ENCODE measurements around the gene CEP250. TPM values are rescaled to one million over a fixed set of nuclear protein-coding genes. Genes with fewer than 3 reads are reported as not detected.

Gene CEP250
- total RNA-seq, 1 experiment from 2014 or later = 52.5 TPM

GRCh38 chr20:35436177-35436573, 19.2 kb upstream of the CEP250 start:
- CTCF ChIA-PET = no interaction called here
- no peak overlapping the region for H3K9ac ChIP-seq (ENCODE audit: low read length)
- H3K4me2 ChIP-seq (ENCODE audit: low read length) = no peak overlapping the region
- H2AFZ ChIP-seq (ENCODE audit: low read length) = no peak overlapping the region
- ATAC-seq = no peak
- H3K9me3 ChIP-seq (ENCODE audit: low read length) = no peaks in the 10 kb centered on the region
- H3K27ac ChIP-seq (ENCODE audit: low read length) = no peak overlapping the region
- no peaks in the 10 kb centered on the region for H3K79me2 ChIP-seq (ENCODE audit: low read length)
- POLR2A ChIA-PET (ENCODE audit: unreplicated experiment) = interaction anchor here (0.6 kb wide), 1 partner anchor 10 kb away, joined by 31 read pairs; no protein-coding TSS in a partner anchor
- H4K20me1 ChIP-seq (ENCODE audit: low read length) = no peaks in the 10 kb centered on the region
- no peak for DNase-seq
- no peaks in the 10 kb centered on the region for H3K27me3 ChIP-seq (ENCODE audit: low read length)
- intact Hi-C loops (cut with micrococcal nuclease) = no loop called here
- H3F3A ChIP-seq (ENCODE audit: low read length, unreplicated experiment) = no peaks in the 10 kb centered on the region
- H3K4me1 ChIP-seq (ENCODE audit: insufficient read depth, low read length) = no peaks in the 10 kb centered on the region
- BruUV-seq (replicated peaks) = no TSS peak
- TF ChIP-seq EZH2phosphoT487 (IDR thresholded peaks at IDR 0.05; ENCODE audit: borderline replicate concordance, low read length) (no peak), CTCF (conservative IDR thresholded peaks at IDR 0.05; ENCODE audit: low read depth, low read length) (no peak), EZH2 (IDR thresholded peaks at IDR 0.05; ENCODE audit: low read length, unreplicated experiment) (no peak)
- H3K4me3 ChIP-seq (ENCODE audit: low read length) = no peak overlapping the region
- no peaks in the 10 kb centered on the region for H3K9me2 ChIP-seq (replicated peaks; ENCODE audit: low read length)
- H3K36me3 ChIP-seq (ENCODE audit: low read depth, low read length) = no peaks in the 10 kb centered on the region

GRCh38 chr20:35437599-35437998, 17.8 kb upstream of the CEP250 start:
- H3K79me2 ChIP-seq (ENCODE audit: low read length) = no peaks in the 10 kb centered on the region
- H3K4me3 ChIP-seq (ENCODE audit: low read length) = no peak overlapping the region
- no peak overlapping the region for H3K4me2 ChIP-seq (ENCODE audit: low read length)
- ATAC-seq (no peak), DNase-seq (no peak)
- H3K27ac ChIP-seq (ENCODE audit: low read length) = no peak overlapping the region
- no peaks in the 10 kb centered on the region for H4K20me1 ChIP-seq (ENCODE audit: low read length)
- ChIA-PET CTCF (no interaction called here), POLR2A (ENCODE audit: unreplicated experiment) (no interaction called here)
- BruUV-seq (replicated peaks) = no TSS peak
- H2AFZ ChIP-seq (ENCODE audit: low read length) = no peak overlapping the region
- TF ChIP-seq EZH2phosphoT487 (IDR thresholded peaks at IDR 0.05; ENCODE audit: borderline replicate concordance, low read length) (no peak), CTCF (conservative IDR thresholded peaks at IDR 0.05; ENCODE audit: low read depth, low read length) (no peak), EZH2 (IDR thresholded peaks at IDR 0.05; ENCODE audit: low read length, unreplicated experiment) (no peak)
- no peaks in the 10 kb centered on the region for H3F3A ChIP-seq (ENCODE audit: low read length, unreplicated experiment)
- no peaks in the 10 kb centered on the region for H3K4me1 ChIP-seq (ENCODE audit: insufficient read depth, low read length)
- no peaks in the 10 kb centered on the region for H3K9me2 ChIP-seq (replicated peaks; ENCODE audit: low read length)
- intact Hi-C loops (cut with micrococcal nuclease) = no loop called here
- H3K36me3 ChIP-seq (ENCODE audit: low read depth, low read length) = no peaks in the 10 kb centered on the region
- no peak overlapping the region for H3K9ac ChIP-seq (ENCODE audit: low read length)
- no peaks in the 10 kb centered on the region for H3K9me3 ChIP-seq (ENCODE audit: low read length)
- H3K27me3 ChIP-seq (ENCODE audit: low read length) = no peaks in the 10 kb centered on the region

- no peaks in the 10 kb centered on the region for H3F3A ChIP-seq (ENCODE audit: low read length, unreplicated experiment)
- DNase-seq (no peak), ATAC-seq (no peak)
- H3K9me3 ChIP-seq (ENCODE audit: low read length) = no peaks in the 10 kb centered on the region
- BruUV-seq (replicated peaks) = no TSS peak
- ChIA-PET CTCF (no interaction called here), POLR2A (ENCODE audit: unreplicated experiment) (interaction anchor here (0.6 kb wide), 1 partner anchor 16 kb away, joined by 18 read pairs; no protein-coding TSS in a partner anchor)
- TF ChIP-seq EZH2phosphoT487 (IDR thresholded peaks at IDR 0.05; ENCODE audit: borderline replicate concordance, low read length) (no peak), CTCF (conservative IDR thresholded peaks at IDR 0.05; ENCODE audit: low read depth, low read length) (no peak), EZH2 (IDR thresholded peaks at IDR 0.05; ENCODE audit: low read length, unreplicated experiment) (no peak)
- H3K27me3 ChIP-seq (ENCODE audit: low read length) = no peaks in the 10 kb centered on the region
- H3K9ac ChIP-seq (ENCODE audit: low read length) = peak overlapping the region; percentile 12; the same call in 1 of the 2 replicates
- H2AFZ ChIP-seq (ENCODE audit: low read length) = peak overlapping the region; percentile 65; the same call in 1 of the 2 replicates
- no peaks in the 10 kb centered on the region; the same call in 1 of the 2 replicates for H3K4me1 ChIP-seq (ENCODE audit: insufficient read depth, low read length)
- intact Hi-C loops (cut with micrococcal nuclease) = no loop called here
- H3K4me3 ChIP-seq (ENCODE audit: low read length) = no peak overlapping the region
- H3K4me2 ChIP-seq (ENCODE audit: low read length) = no peak overlapping the region
- no peaks in the 10 kb centered on the region for H3K36me3 ChIP-seq (ENCODE audit: low read depth, low read length)
- no peaks in the 10 kb centered on the region for H3K9me2 ChIP-seq (replicated peaks; ENCODE audit: low read length)
- no peaks in the 10 kb centered on the region for H4K20me1 ChIP-seq (ENCODE audit: low read length)
- H3K79me2 ChIP-seq (ENCODE audit: low read length) = no peaks in the 10 kb centered on the region
- no peak overlapping the region for H3K27ac ChIP-seq (ENCODE audit: low read length)
Measured at GRCh38 chr20:35443003-35443402, 12.4 kb upstream of the CEP250 start.
